Measurements from ENCODE around the gene CHPF.

The CHPF gene

GRCh38 chr2:219506802-219507526, 36.6 kb downstream of the CHPF start:
- H4K91ac ChIP-seq (ENCODE audit: low read depth, low read length, poor library complexity): no peak overlapping the region
- WGBS, 2 donors (ENCODE audit: extremely low coverage in 2 of 2, insufficient read length in 2 of 2, insufficient replicate concordance in 1 of 2): no CpG with 5 or more reads among the region's 17 CpGs
- H4K8ac ChIP-seq (ENCODE audit: low read depth, low read length): no peak overlapping the region
- peaks cover 20 to 39% of the 10 kb centered on the region in 2 donors for H3K4me1 ChIP-seq (ENCODE audit: control insufficient read depth in 2 of 2, insufficient read depth in 1 of 2, low read depth in 1 of 2, low read length in 2 of 2)
- H2BK12ac ChIP-seq (ENCODE audit: low read length): no peak overlapping the region
- peaks cover 5% of the 10 kb centered on the region in 2 donors for H3K36me3 ChIP-seq (replicated peaks in 1 of 2; ENCODE audit: control insufficient read depth in 2 of 2, insufficient read depth in 2 of 2, low read length in 2 of 2)
- H2AK5ac ChIP-seq (ENCODE audit: low read depth, low read length): peak overlapping the region; percentile 61
- H3K9ac ChIP-seq (ENCODE audit: low read depth, low read length, poor library complexity): no peak overlapping the region
- H3K79me1 ChIP-seq (ENCODE audit: low read depth, low read length): no peaks in the 10 kb centered on the region
- no peak overlapping the region for H3K27ac ChIP-seq (replicated peaks; ENCODE audit: low read length)
- DNase-seq (ENCODE audit: low spot score): no peak
- no peak overlapping the region for H3K4me3 ChIP-seq (ENCODE audit: low read length in 2 of 2)
- H2BK15ac ChIP-seq (ENCODE audit: low read length): no peak overlapping the region
- no peak overlapping the region for H3K4me2 ChIP-seq (ENCODE audit: insufficient read depth, low read length, poor library complexity, severe bottlenecking)
- H3K23ac ChIP-seq (ENCODE audit: low read depth, low read length, poor library complexity): peak overlapping the region; percentile 73
- H2BK120ac ChIP-seq (ENCODE audit: low read depth, low read length): no peak overlapping the region
- H3K27me3 ChIP-seq (ENCODE audit: control insufficient read depth in 3 of 3, insufficient read depth in 3 of 3, low read depth in 1 of 3, low read length in 3 of 3): peaks cover 0 to 10% (median 8%) of the 10 kb centered on the region in 3 experiments
- H2AFZ ChIP-seq (ENCODE audit: low read length): peak overlapping the region; percentile 59
- H3K9me3 ChIP-seq (replicated peaks in 1 of 2; ENCODE audit: control insufficient read depth in 2 of 2, insufficient read depth in 1 of 2, low read depth in 1 of 2, low read length in 2 of 2): peaks cover 0 to 2% of the 10 kb centered on the region in 2 donors
- H2BK5ac ChIP-seq (ENCODE audit: low read length): no peak overlapping the region
- H3K4ac ChIP-seq (ENCODE audit: low read length): no peak overlapping the region
- peak overlapping the region; percentile 48 for H3K18ac ChIP-seq (ENCODE audit: low read length)
- H3K14ac ChIP-seq (ENCODE audit: low read length): peak overlapping the region; percentile 31

GRCh38 chr2:219506153-219506801, 37.3 kb downstream of the CHPF start:
- H3K27me3 ChIP-seq (ENCODE audit: control insufficient read depth in 3 of 3, insufficient read depth in 3 of 3, low read depth in 1 of 3, low read length in 3 of 3): peaks cover 0 to 8% (median 5%) of the 10 kb centered on the region in 3 experiments
- H3K27ac ChIP-seq (replicated peaks; ENCODE audit: low read length): no peak overlapping the region

DNA sequence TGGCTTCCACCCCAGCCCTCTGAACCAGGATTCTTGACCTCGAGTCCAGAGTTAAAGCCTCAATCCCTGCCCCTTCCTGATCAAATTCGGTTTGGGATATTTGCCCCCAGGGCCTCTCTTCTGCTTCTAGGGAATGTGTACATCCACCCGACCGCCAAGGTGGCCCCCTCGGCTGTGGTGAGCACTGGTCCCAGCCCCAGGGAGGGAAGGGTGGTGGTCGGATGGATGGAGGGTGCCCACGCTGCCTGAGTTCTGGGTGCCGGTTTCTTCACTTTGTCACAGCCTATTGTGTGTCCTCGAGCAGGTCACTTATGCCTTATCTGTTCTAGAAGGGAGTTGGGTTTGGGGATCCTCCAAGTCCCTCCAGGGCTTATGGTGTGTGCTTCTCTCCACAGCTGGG, 38.0 kb downstream of the CHPF start:
- H3K4me2 ChIP-seq (ENCODE audit: insufficient read depth, low read length, poor library complexity, severe bottlenecking): no peak overlapping the region
- DNase-seq (ENCODE audit: low spot score): no peak
- H3K4ac ChIP-seq (ENCODE audit: low read length): no peak overlapping the region
- no peak overlapping the region for H3K14ac ChIP-seq (ENCODE audit: low read length)
- no peak overlapping the region for H3K9ac ChIP-seq (ENCODE audit: low read depth, low read length, poor library complexity)
- no peak overlapping the region for H3K4me3 ChIP-seq (ENCODE audit: low read length in 2 of 2)
- WGBS, 2 donors (ENCODE audit: extremely low coverage in 2 of 2, insufficient read length in 2 of 2, insufficient replicate concordance in 1 of 2): no CpG with 5 or more reads among the region's 9 CpGs
- no peak overlapping the region for H3K27ac ChIP-seq (replicated peaks; ENCODE audit: low read length)
- H3K27me3 ChIP-seq (ENCODE audit: control insufficient read depth in 3 of 3, insufficient read depth in 3 of 3, low read depth in 1 of 3, low read length in 3 of 3): peaks cover 0 to 7% (median 0%) of the 10 kb centered on the region in 3 experiments
- no peak overlapping the region for H2AK5ac ChIP-seq (ENCODE audit: low read depth, low read length)
- H3K36me3 ChIP-seq (replicated peaks in 1 of 2; ENCODE audit: control insufficient read depth in 2 of 2, insufficient read depth in 2 of 2, low read length in 2 of 2): peaks cover 5% of the 10 kb centered on the region in 2 donors
- H2BK120ac ChIP-seq (ENCODE audit: low read depth, low read length): no peak overlapping the region
- H2BK12ac ChIP-seq (ENCODE audit: low read length): no peak overlapping the region
- H3K9me3 ChIP-seq (replicated peaks in 1 of 2; ENCODE audit: control insufficient read depth in 2 of 2, insufficient read depth in 1 of 2, low read depth in 1 of 2, low read length in 2 of 2): no peaks in the 10 kb centered on the region
- H4K8ac ChIP-seq (ENCODE audit: low read depth, low read length): no peak overlapping the region
- H4K91ac ChIP-seq (ENCODE audit: low read depth, low read length, poor library complexity): no peak overlapping the region
- H2BK15ac ChIP-seq (ENCODE audit: low read length): no peak overlapping the region
- H3K79me1 ChIP-seq (ENCODE audit: low read depth, low read length): no peaks in the 10 kb centered on the region
- no peak overlapping the region for H2BK5ac ChIP-seq (ENCODE audit: low read length)
- peaks cover 17 to 31% of the 10 kb centered on the region in 2 donors for H3K4me1 ChIP-seq (ENCODE audit: control insufficient read depth in 2 of 2, insufficient read depth in 1 of 2, low read depth in 1 of 2, low read length in 2 of 2)
- no peak overlapping the region for H2AFZ ChIP-seq (ENCODE audit: low read length)
- H3K23ac ChIP-seq (ENCODE audit: low read depth, low read length, poor library complexity): peak overlapping the region; percentile 67
- no peak overlapping the region for H3K18ac ChIP-seq (ENCODE audit: low read length)

More at GRCh38 chr2:219506153-219506801, 37.3 kb downstream of the CHPF start:
- Histone ChIP-seq H2AFZ (ENCODE audit: low read length) (peak overlapping the region; percentile 59), H3K18ac (ENCODE audit: low read length) (no peak overlapping the region), H3K4ac (ENCODE audit: low read length) (no peak overlapping the region), H3K4me1 (ENCODE audit: control insufficient read depth in 2 of 2, insufficient read depth in 1 of 2, low read depth in 1 of 2, low read length in 2 of 2) (peaks cover 18 to 36% of the 10 kb centered on the region in 2 donors), H3K36me3 (replicated peaks in 1 of 2; ENCODE audit: control insufficient read depth in 2 of 2, insufficient read depth in 2 of 2, low read length in 2 of 2) (peaks cover 5% of the 10 kb centered on the region in 2 donors), H3K23ac (ENCODE audit: low read depth, low read length, poor library complexity) (peak overlapping the region; percentile 67), H2BK120ac (ENCODE audit: low read depth, low read length) (no peak overlapping the region), H4K8ac (ENCODE audit: low read depth, low read length) (no peak overlapping the region), H3K4me3 (ENCODE audit: low read length in 2 of 2) (no peak overlapping the region), H3K79me1 (ENCODE audit: low read depth, low read length) (no peaks in the 10 kb centered on the region), H3K4me2 (ENCODE audit: insufficient read depth, low read length, poor library complexity, severe bottlenecking) (no peak overlapping the region), H2BK5ac (ENCODE audit: low read length) (no peak overlapping the region), H2AK5ac (ENCODE audit: low read depth, low read length) (no peak overlapping the region), H3K14ac (ENCODE audit: low read length) (no peak overlapping the region), H2BK12ac (ENCODE audit: low read length) (no peak overlapping the region), H3K9ac (ENCODE audit: low read depth, low read length, poor library complexity) (no peak overlapping the region), H4K91ac (ENCODE audit: low read depth, low read length, poor library complexity) (no peak overlapping the region), H2BK15ac (ENCODE audit: low read length) (no peak overlapping the region), H3K9me3 (replicated peaks in 1 of 2; ENCODE audit: control insufficient read depth in 2 of 2, insufficient read depth in 1 of 2, low read depth in 1 of 2, low read length in 2 of 2) (peaks cover 0 to under 1% of the 10 kb centered on the region in 2 donors)
- DNase-seq (ENCODE audit: low spot score): no peak
- no CpG with 5 or more reads among the region's 23 CpGs for WGBS, 2 donors (ENCODE audit: extremely low coverage in 2 of 2, insufficient read length in 2 of 2, insufficient replicate concordance in 1 of 2)

GRCh38 chr2:219502618-219503017, 41.0 kb downstream of the CHPF start:
- H3K4me3 ChIP-seq (ENCODE audit: low read length in 2 of 2): no peak overlapping the region
- H4K91ac ChIP-seq (ENCODE audit: low read depth, low read length, poor library complexity): no peak overlapping the region
- H3K27ac ChIP-seq (replicated peaks; ENCODE audit: low read length): no peak overlapping the region
- H2AFZ ChIP-seq (ENCODE audit: low read length): no peak overlapping the region
- no peak overlapping the region for H3K14ac ChIP-seq (ENCODE audit: low read length)
- peaks cover 5% of the 10 kb centered on the region in 2 donors for H3K36me3 ChIP-seq (replicated peaks in 1 of 2; ENCODE audit: control insufficient read depth in 2 of 2, insufficient read depth in 2 of 2, low read length in 2 of 2)
- no peaks in the 10 kb centered on the region for H3K9me3 ChIP-seq (replicated peaks in 1 of 2; ENCODE audit: control insufficient read depth in 2 of 2, insufficient read depth in 1 of 2, low read depth in 1 of 2, low read length in 2 of 2)
- peaks cover 3 to 10% (median 4%) of the 10 kb centered on the region in 3 experiments for H3K27me3 ChIP-seq (ENCODE audit: control insufficient read depth in 3 of 3, insufficient read depth in 3 of 3, low read depth in 1 of 3, low read length in 3 of 3)
- no peak overlapping the region for H2BK15ac ChIP-seq (ENCODE audit: low read length)
- no peak overlapping the region for H3K23ac ChIP-seq (ENCODE audit: low read depth, low read length, poor library complexity)
- H3K9ac ChIP-seq (ENCODE audit: low read depth, low read length, poor library complexity): no peak overlapping the region
- H2AK5ac ChIP-seq (ENCODE audit: low read depth, low read length): no peak overlapping the region
- H3K4me1 ChIP-seq (ENCODE audit: control insufficient read depth in 2 of 2, insufficient read depth in 1 of 2, low read depth in 1 of 2, low read length in 2 of 2): peaks cover 10 to 17% of the 10 kb centered on the region in 2 donors
- H3K4me2 ChIP-seq (ENCODE audit: insufficient read depth, low read length, poor library complexity, severe bottlenecking): no peak overlapping the region
- no peak overlapping the region for H3K4ac ChIP-seq (ENCODE audit: low read length)
- H2BK120ac ChIP-seq (ENCODE audit: low read depth, low read length): no peak overlapping the region
- H2BK5ac ChIP-seq (ENCODE audit: low read length): no peak overlapping the region
- H3K18ac ChIP-seq (ENCODE audit: low read length): no peak overlapping the region
- no peak overlapping the region for H2BK12ac ChIP-seq (ENCODE audit: low read length)
- H4K8ac ChIP-seq (ENCODE audit: low read depth, low read length): no peak overlapping the region
- H3K79me1 ChIP-seq (ENCODE audit: low read depth, low read length): no peaks in the 10 kb centered on the region
- DNase-seq (ENCODE audit: low spot score): no peak
